ENCODE data around the gene ATP13A5.

ATP13A5 gene

GRCh38 chr3:193292386-193292785, 86.2 kb downstream of the ATP13A5 start:
- no peak for TF ChIP-seq CTCF (IDR thresholded peaks at IDR 0.05)
- Histone ChIP-seq H3K27me3 (no peaks in the 10 kb centered on the region), H3K27ac (no peak overlapping the region), H3K9me3 (no peaks in the 10 kb centered on the region), H3K4me1 (ENCODE audit: control insufficient read depth in 1 of 2, insufficient read depth in 1 of 2, low read depth in 1 of 2, low read length in 1 of 2) (no peaks in the 10 kb centered on the region), H3K36me3 (no peaks in the 10 kb centered on the region), H3K4me3 (ENCODE audit: low read depth in 1 of 2, low read length in 1 of 2) (no peak overlapping the region)

DNA sequence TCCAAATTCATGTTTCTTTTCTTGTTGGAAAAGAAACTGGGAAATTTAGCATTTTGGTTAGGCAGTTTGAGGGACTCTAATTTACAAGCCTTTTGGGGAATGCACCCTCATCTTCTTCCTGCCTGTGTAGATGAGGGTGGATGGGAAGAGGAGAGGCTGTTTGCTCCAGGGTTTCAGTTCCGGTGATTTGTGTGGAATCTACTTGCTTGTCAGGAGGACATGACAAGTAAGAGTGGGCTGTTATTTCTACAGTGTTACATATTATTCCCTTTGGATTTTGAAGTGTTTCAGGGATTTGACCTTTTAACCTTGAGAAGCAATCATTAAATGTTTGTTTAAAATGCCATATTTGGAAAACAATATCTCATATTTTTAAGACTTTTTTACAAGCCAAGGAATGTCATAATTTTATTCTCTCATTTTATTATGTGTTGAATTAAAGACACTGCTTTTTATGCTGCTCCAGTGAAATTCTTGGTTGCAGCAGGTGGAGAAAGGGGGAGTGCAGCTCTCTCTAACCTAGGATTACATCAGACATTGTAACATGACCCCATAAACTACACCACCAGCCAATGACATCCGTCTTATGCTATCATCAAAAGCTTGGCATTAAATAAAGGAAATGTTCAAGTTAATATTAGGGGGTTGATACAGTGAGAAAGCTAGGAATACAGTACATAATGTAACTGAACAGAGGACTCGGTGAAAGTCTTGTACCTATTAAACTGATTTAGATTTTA, 107.3 kb downstream of the ATP13A5 start:
- no peaks in the 10 kb centered on the region for H3K4me1 ChIP-seq (ENCODE audit: control insufficient read depth in 1 of 2, insufficient read depth in 1 of 2, low read depth in 1 of 2, low read length in 1 of 2)

GRCh38 chr3:193270451-193270850, 108.1 kb downstream of the ATP13A5 start:
- Histone ChIP-seq H3K27me3 (no peaks in the 10 kb centered on the region), H3K36me3 (no peaks in the 10 kb centered on the region), H3K9me3 (no peaks in the 10 kb centered on the region), H3K4me1 (ENCODE audit: control insufficient read depth in 1 of 2, insufficient read depth in 1 of 2, low read depth in 1 of 2, low read length in 1 of 2) (no peaks in the 10 kb centered on the region), H3K27ac (no peak overlapping the region), H3K4me3 (ENCODE audit: low read depth in 1 of 2, low read length in 1 of 2) (no peak overlapping the region)
- TF ChIP-seq CTCF (IDR thresholded peaks at IDR 0.05), result no peak

More for the DNA sequence above, 107.3 kb downstream of the ATP13A5 start:
- Histone ChIP-seq H3K36me3 (no peaks in the 10 kb centered on the region), H3K4me3 (ENCODE audit: low read depth in 1 of 2, low read length in 1 of 2) (no peak overlapping the region), H3K9me3 (no peaks in the 10 kb centered on the region), H3K27ac (no peak overlapping the region), H3K27me3 (no peaks in the 10 kb centered on the region)
- TF ChIP-seq CTCF (IDR thresholded peaks at IDR 0.05), result no peak

DNA sequence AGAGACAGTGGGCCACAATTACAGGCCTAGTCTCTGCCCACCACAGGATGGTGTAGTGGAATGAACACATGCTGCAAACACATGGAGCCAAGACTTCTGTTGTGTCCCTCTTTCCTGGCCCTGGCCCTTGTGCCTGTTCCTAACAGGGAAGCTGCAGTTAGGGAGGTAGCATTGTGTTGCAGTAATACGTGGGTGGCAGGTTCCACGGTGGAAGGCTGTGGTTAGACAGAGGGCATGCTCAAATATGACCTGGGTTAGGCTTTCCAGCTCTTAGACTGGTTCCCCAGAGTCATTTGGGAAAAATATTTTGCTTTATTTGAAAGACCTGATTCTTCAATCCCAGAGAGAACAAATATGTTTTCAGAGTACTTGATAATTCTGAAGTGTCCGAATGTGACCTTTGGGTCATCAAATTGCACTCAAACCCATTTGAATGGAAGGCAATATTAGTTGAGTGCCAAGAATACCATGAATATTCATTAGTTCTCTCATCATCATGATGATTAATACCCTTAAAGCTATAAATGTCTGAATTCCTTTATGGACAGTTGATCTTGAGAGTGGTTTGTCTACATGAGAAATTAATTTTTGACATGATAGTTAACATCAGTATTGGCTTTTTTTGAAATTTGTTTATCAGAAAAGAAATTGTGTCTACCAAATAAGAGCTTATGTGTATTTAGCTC, 109.1 kb downstream of the ATP13A5 start:
- Histone ChIP-seq H3K27ac (no peak overlapping the region), H3K4me1 (ENCODE audit: control insufficient read depth in 1 of 2, insufficient read depth in 1 of 2, low read depth in 1 of 2, low read length in 1 of 2) (no peaks in the 10 kb centered on the region), H3K27me3 (no peaks in the 10 kb centered on the region), H3K9me3 (no peaks in the 10 kb centered on the region), H3K36me3 (no peaks in the 10 kb centered on the region), H3K4me3 (ENCODE audit: low read depth in 1 of 2, low read length in 1 of 2) (no peak overlapping the region)
- no peak for TF ChIP-seq CTCF (IDR thresholded peaks at IDR 0.05)

GRCh38 chr3:193262707-193263106, 115.8 kb downstream of the ATP13A5 start:
- H3K9me3 ChIP-seq, result no peaks in the 10 kb centered on the region
- no peaks in the 10 kb centered on the region for H3K4me1 ChIP-seq (ENCODE audit: control insufficient read depth in 1 of 2, insufficient read depth in 1 of 2, low read depth in 1 of 2, low read length in 1 of 2)
- no peak overlapping the region for H3K4me3 ChIP-seq (ENCODE audit: low read depth in 1 of 2, low read length in 1 of 2)
- no peak overlapping the region for H3K27ac ChIP-seq
- no peak for TF ChIP-seq CTCF (IDR thresholded peaks at IDR 0.05)
- no peaks in the 10 kb centered on the region for H3K27me3 ChIP-seq
- no peaks in the 10 kb centered on the region for H3K36me3 ChIP-seq

Data from neutrophil (primary cell).